Activated naive CD4-positive, alpha-beta T cell treated with anti-CD3 and anti-CD28 coated beads, Interleukin-2, amount 10 ng/mL, durations not matched to agents 5 hours and 36 hours (primary cell): ENCODE data around the gene EIF2B1. TPM values are rescaled to one million over a fixed set of nuclear protein-coding genes. Genes with fewer than 3 reads are reported as not detected.

Experiments used
- total RNA-seq, 2 experiments: library from RNA; stranded (reverse); gene quantifications; one replicate each; pipeline ENCODE4 v1.2.3, GENCODE V29; 2021

Gene EIF2B1
- 10 to 100 TPM; 57.7 to 59.8 TPM for total RNA-seq

DNA sequence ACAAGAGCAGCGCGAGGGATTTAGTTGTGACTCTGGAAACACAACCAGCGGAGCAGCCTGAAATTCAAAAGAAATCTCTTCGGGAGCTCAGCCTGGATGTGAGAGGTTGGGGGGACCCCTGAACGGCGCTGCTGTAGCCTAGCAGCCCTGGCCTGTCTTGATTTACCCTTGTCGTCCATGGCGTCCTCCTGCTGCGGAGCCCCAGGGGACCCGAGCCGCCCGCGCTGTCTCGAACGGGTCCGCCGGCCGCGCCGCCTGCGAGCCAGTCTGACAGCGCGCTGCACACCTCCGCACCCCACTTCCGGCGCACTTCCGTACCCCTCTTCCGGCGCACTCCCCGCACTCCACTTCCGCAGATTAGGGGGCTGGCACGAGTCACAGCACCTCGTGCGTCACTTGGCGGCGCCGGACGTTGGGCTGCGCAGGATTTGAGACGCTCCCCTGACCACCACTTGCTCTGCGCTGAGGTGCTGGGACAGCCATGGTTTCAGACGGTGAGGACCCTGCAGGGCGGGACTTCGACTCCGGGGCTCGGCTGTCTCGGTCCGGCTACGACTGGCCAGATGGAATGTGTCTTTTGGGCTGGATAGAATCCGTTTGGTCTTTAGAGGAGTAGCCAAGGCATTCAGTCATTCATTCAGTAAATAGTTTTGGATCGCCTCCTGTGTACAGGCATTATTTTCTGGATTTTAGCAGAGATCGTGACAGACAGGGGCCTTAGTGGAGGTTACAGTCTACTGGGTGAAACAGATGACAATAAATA lies at the start of gene EIF2B1, which contains the start of gene GTF2H3:
Gene EIF2B1, minus strand, starts transcription at position 308 of the 763 bp plus-strand sequence. Its CDS starts 129 bp downstream, at position 179.
Gene GTF2H3, plus strand, starts transcription at position 451 of the 763 bp plus-strand sequence. Its CDS starts 31 bp downstream, at position 482.

DNA sequence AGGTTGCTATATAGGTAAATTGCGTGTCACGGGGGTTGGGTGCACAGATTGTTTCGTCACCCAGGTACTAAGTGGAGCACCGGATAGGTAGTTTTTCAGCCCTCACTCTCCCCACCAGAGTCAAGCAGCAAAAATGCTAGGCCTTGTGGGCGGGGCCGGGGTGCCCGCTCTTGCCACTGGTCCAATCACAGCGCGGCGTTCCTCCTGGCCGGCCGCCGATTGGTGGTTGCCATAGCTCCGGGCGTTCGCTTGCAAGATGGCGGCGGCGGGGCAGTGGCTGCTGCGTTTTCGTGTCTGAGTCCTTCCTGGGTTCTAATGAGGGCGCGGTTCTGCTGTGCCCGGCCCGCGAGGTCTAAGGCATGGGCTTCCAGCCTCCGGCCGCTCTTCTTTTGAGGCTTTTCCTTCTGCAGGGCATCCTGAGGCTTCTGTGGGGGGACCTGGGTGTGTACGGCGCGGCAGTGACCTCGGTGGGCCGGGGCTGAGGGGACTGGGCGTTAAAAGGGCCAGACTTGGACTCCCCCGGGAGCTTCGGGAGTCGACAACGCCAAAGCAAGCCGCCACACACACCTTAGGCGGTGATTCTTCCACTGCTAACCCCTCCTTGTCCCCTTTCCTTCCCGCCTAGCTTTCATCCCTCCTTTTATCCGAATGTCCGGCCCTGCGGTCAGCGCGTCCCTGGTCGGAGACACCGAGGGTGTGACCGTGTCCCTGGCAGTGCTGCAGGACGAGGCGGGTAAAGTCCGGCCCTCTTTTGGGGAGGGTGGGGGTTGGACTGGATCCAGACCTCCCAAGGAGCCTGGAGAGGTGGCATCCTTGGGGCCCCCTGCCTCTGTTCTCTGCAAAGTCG lies 37.6 kb upstream of the EIF2B1 start, which contains the start of gene TCTN2:
Gene TCTN2, plus strand, starts transcription at position 232 of the 847 bp plus-strand sequence. Its CDS starts 128 bp downstream, at position 360.

DNA sequence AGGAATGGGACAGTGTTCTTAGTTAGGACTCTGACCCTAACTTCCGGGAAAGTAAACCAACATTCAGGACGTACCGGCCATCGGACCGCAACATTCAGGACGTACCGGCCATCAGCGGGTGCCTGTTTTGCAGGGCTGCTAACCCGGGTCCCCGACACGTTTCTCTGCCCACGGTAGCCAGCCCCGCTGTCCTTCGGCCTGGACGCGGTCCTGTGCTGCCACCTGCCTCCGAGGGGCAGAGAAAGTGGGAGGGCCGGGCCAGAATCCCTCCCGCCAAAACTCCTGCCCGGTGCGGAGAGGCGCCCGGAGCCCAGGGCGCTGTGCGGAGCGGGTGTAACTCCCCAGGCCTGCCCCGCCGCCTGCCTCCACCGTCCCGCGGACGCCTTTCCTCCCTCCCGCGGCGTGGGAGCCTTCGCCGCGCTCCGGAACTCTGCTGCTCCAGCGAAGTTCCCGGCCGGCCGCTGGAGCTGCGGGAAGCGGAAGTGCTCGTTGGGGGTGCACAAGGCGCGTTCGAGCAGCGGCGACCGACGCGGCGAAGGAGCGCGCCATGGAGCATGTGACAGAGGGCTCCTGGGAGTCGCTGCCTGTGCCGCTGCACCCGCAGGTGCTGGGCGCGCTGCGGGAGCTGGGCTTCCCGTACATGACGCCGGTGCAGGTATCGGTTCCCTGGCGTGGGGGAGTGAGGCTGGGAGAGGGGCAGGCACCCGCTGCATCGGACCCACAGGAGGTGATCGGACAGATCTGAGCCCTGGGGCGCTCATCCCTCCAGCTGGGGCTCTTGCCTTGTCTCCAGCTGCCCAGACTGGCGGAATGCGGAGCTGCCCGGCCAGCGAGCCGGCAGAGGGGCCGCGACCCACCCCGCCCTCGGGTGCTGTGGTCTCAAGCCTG lies 31.6 kb downstream of the EIF2B1 start, which contains the start of gene DDX55:
Gene DDX55, plus strand, starts transcription at position 498 of the 888 bp plus-strand sequence. Its CDS starts 50 bp downstream, at position 548.

Other genes with a start within 250 kb of the EIF2B1 start
- gene KMT5A, start 249.6 kb downstream of the EIF2B1 start, total RNA-seq = 10 to 100 TPM; 59.0 to 60.1 TPM
- 1 to 10 TPM; 7.4 to 7.5 TPM for gene RILPL2, start 197.0 kb downstream of the EIF2B1 start, total RNA-seq
- gene SNRNP35, start 175.5 kb downstream of the EIF2B1 start, total RNA-seq = 10 to 100 TPM; 36.5 to 37.3 TPM
- 1 to 10 TPM; 1.1 to 1.3 TPM for gene RILPL1, start 100.0 kb downstream of the EIF2B1 start, total RNA-seq
- gene TMED2, start 49.1 kb downstream of the EIF2B1 start, total RNA-seq = 100 to 1,000 TPM; 147 to 150 TPM
- gene DDX55, start 31.6 kb downstream of the EIF2B1 start, total RNA-seq = 10 to 100 TPM; 31.5 to 32.1 TPM
- 10 to 100 TPM; 36.0 to 41.8 TPM for gene GTF2H3, start 143 bp upstream of the EIF2B1 start, total RNA-seq
- gene TCTN2, start 37.4 kb upstream of the EIF2B1 start, total RNA-seq = 1 to 10 TPM; 3.1 to 3.2 TPM
- 10 to 100 TPM; 36.3 to 38.1 TPM for gene ATP6V0A2, start 78.7 kb upstream of the EIF2B1 start, total RNA-seq
- gene DNAH10, start 128.6 kb upstream of the EIF2B1 start, total RNA-seq = under 1 TPM in 1 of 2 experiments, not detected in 1; 0.05 TPM